ENCODE data around the gene CT45A3.
"Not testable (repeated sequence)": the region's sequence is repeated elsewhere in the genome, so short reads cannot be mapped to it uniquely, and the experiment has no call there.

Gene CT45A3, protein sequence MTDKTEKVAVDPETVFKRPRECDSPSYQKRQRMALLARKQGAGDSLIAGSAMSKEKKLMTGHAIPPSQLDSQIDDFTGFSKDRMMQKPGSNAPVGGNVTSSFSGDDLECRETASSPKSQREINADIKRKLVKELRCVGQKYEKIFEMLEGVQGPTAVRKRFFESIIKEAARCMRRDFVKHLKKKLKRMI

DNA sequence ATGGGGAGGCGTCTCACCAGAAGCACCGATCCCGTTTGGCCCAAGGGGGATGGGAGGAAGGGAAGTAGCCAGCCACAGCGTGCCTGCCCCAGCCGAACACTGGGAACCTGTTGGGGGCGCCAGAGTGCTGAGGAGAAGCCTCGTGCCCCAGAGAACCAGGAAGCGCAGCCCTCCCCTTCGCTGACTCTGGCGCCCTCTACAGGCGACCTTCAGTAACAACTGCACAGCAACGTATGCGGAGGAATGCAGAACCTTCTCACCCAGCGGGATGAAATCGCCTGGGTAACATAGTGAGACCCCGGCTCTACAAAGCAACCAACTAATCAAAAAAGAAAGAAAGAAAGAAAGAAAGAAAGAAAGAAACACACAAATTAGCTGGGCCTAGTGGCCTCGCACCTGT lies at the start of gene CT45A3:
Gene CT45A3, minus strand, starts transcription at position 101 of the 400 bp plus-strand sequence. CDS start 3,747 bp downstream, outside the sequence.
- H2AFZ ChIP-seq (ENCODE audit: low read length, unreplicated experiment); H3K27me3 ChIP-seq (ENCODE audit: insufficient read depth, low read length); H3K4me1 ChIP-seq (ENCODE audit: control insufficient read depth, insufficient read depth, low read length, unreplicated experiment); H3K27ac ChIP-seq (ENCODE audit: low read depth, low read length); H3K4me3 ChIP-seq (ENCODE audit: low read depth, low read length); H3K79me2 ChIP-seq (ENCODE audit: control insufficient read depth, insufficient read depth, low read length, unreplicated experiment); H3K36me3 ChIP-seq (ENCODE audit: insufficient read depth, low read length): not testable (repeated sequence)

DNA sequence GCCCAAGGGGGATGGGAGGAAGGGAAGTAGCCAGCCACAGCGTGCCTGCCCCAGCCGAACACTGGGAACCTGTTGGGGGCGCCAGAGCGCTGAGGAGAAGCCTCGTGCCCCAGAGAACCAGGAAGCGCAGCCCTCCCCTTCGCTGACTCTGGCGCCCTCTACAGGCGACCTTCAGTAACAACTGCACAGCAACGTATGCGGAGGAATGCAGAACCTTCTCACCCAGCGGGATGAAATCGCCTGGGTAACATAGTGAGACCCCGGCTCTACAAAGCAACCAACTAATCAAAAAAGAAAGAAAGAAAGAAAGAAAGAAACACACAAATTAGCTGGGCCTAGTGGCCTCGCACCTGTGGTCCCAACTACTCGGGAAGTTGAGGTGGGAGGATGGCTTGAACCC lies 34.7 kb upstream of the CT45A3 start, which contains the start of gene CT45A6:
Gene CT45A6, minus strand, starts transcription at position 101 of the 400 bp plus-strand sequence. CDS start 3,794 bp downstream, outside the sequence.
- H3K4me3 ChIP-seq (ENCODE audit: low read depth, low read length); H2AFZ ChIP-seq (ENCODE audit: low read length, unreplicated experiment); H3K36me3 ChIP-seq (ENCODE audit: insufficient read depth, low read length); H3K79me2 ChIP-seq (ENCODE audit: control insufficient read depth, insufficient read depth, low read length, unreplicated experiment); H3K27ac ChIP-seq (ENCODE audit: low read depth, low read length); H3K27me3 ChIP-seq (ENCODE audit: insufficient read depth, low read length); H3K4me1 ChIP-seq (ENCODE audit: control insufficient read depth, insufficient read depth, low read length, unreplicated experiment): not testable (repeated sequence)

DNA sequence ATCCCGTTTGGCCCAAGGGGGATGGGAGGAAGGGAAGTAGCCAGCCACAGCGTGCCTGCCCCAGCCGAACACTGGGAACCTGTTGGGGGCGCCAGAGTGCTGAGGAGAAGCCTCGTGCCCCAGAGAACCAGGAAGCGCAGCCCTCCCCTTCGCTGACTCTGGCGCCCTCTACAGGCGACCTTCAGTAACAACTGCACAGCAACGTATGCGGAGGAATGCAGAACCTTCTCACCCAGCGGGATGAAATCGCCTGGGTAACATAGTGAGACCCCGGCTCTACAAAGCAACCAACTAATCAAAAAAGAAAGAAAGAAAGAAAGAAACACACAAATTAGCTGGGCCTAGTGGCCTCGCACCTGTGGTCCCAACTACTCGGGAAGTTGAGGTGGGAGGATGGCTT lies 17.4 kb upstream of the CT45A3 start, which contains the start of gene CT45A5:
Gene CT45A5, minus strand, starts transcription at position 101 of the 400 bp plus-strand sequence. CDS start 3,774 bp downstream, outside the sequence.
- not testable (repeated sequence) for H3K27me3 ChIP-seq (ENCODE audit: insufficient read depth, low read length); H3K4me1 ChIP-seq (ENCODE audit: control insufficient read depth, insufficient read depth, low read length, unreplicated experiment); H2AFZ ChIP-seq (ENCODE audit: low read length, unreplicated experiment); H3K4me3 ChIP-seq (ENCODE audit: low read depth, low read length); H3K27ac ChIP-seq (ENCODE audit: low read depth, low read length); H3K79me2 ChIP-seq (ENCODE audit: control insufficient read depth, insufficient read depth, low read length, unreplicated experiment); H3K36me3 ChIP-seq (ENCODE audit: insufficient read depth, low read length)

DNA sequence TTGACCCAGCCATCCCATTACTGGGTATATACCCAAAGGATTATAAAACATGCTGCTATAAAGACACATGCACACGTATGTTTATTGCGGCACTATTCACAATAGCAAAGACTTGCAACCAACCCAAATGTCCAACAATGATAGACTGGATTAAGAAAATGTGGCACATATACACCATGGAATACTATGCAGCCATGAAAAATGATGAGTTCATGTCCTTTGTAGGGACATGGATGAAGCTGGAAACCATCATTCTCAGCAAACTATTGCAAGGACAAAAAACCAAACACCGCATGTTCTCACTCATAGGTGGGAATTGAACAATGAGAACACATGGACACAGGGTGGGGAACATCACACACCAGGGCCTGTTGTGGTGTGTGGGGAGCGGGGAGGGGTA lies 23.3 kb downstream of the CT45A3 start:
- H2AFZ ChIP-seq (ENCODE audit: low read length, unreplicated experiment); H3K27me3 ChIP-seq (ENCODE audit: insufficient read depth, low read length); H3K4me3 ChIP-seq (ENCODE audit: low read depth, low read length); H3K36me3 ChIP-seq (ENCODE audit: insufficient read depth, low read length); H3K4me1 ChIP-seq (ENCODE audit: control insufficient read depth, insufficient read depth, low read length, unreplicated experiment); H3K27ac ChIP-seq (ENCODE audit: low read depth, low read length); H3K79me2 ChIP-seq (ENCODE audit: control insufficient read depth, insufficient read depth, low read length, unreplicated experiment): not testable (repeated sequence)

DNA sequence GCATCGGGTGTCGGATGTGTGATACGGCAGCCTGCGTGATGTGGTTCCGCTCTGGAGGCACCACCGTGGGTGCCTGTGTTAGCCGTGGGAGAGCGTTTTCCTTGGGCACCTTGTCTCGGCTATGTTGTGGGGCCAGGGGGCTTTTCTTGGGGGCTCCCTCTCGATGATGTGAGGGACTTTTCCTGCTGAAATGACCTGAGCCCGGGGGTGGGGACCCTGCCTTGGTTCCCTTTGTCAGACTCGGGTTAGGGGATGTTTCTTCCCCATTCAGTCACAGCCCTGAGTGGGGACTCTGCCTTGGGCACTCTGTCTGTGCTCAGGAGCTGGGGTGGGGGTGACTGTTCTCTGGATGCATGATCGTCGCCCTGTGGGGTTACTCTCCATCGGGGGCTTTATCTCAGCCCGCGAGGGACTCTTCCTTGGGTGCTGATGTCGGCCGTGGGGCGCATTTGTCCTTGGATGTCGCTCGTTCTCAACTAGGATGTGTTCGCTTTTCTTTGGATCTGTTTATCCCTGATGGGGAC lies 26.7 kb downstream of the CT45A3 start:
- H3K36me3 ChIP-seq (ENCODE audit: insufficient read depth, low read length): no peaks in the 10 kb centered on the region
- no peak overlapping the region for H3K27ac ChIP-seq (ENCODE audit: low read depth, low read length)
- no peak overlapping the region for H2AFZ ChIP-seq (ENCODE audit: low read length, unreplicated experiment)
- no peaks in the 10 kb centered on the region for H3K79me2 ChIP-seq (ENCODE audit: control insufficient read depth, insufficient read depth, low read length, unreplicated experiment)
- no peak overlapping the region for H3K4me3 ChIP-seq (ENCODE audit: low read depth, low read length)
- no peaks in the 10 kb centered on the region for H3K27me3 ChIP-seq (ENCODE audit: insufficient read depth, low read length)
- no peaks in the 10 kb centered on the region for H3K4me1 ChIP-seq (ENCODE audit: control insufficient read depth, insufficient read depth, low read length, unreplicated experiment)

DNA sequence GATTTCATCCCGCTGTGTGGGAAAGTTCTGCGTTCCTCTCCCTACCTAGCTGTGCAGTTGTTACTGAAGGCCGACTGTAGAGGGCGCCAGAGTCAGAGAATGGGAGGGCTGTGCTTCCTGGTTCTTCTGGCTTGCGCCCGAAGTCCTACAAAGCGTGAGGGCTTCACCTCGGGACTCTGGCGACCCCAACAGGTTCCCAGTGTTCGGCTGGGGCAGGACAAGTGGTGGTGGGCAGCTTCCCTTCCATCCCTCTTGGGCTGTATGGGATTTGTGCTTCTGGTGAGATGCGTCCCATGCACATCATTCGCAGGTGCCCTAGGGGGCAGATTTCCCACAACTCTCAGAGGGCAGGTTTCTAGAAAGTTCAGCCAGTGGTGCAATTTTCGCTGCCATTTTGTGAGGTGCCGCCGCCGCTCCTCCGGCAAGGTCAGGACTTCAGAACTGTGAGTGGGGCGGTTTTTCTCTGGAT lies 27.3 kb downstream of the CT45A3 start:
- no peak overlapping the region for H2AFZ ChIP-seq (ENCODE audit: low read length, unreplicated experiment)
- no peak overlapping the region for H3K4me3 ChIP-seq (ENCODE audit: low read depth, low read length)
- no peak overlapping the region for H3K27ac ChIP-seq (ENCODE audit: low read depth, low read length)

DNA sequence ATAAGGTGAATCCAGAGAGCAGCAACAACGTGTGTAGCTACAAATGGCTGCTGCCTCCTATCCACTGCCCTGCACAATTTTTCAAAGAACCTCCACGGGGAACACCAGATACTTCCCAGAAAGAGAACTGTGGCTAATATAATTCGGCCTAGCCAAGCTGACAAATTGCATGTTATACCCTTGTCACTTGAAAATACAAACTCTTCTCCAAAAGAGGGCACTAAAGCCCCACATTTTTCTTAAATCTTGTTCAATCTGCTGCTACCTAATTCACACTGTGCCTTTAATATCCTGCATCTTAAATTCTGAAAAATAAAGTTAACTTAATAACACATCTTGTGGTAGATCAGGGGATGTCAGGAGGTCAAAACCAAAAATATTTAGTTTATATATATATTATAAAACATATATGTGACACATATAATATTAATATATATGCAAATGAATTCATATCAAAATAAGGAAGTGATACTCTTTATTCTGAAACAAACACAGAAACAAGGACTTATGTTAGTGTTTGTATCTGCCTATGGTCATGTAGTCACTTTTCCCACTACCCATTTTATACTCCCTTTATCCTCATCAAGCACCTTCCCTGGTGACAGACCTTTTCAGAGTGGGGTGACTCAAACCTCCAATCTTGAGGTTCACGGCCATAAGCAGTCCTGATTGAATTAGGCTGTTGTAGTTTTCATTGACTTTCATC lies 30.5 kb downstream of the CT45A3 start:
- Histone ChIP-seq H2AFZ (ENCODE audit: low read length, unreplicated experiment) (no peak overlapping the region), H3K4me1 (ENCODE audit: control insufficient read depth, insufficient read depth, low read length, unreplicated experiment) (no peaks in the 10 kb centered on the region), H3K27me3 (ENCODE audit: insufficient read depth, low read length) (no peaks in the 10 kb centered on the region), H3K36me3 (ENCODE audit: insufficient read depth, low read length) (no peaks in the 10 kb centered on the region), H3K4me3 (ENCODE audit: low read depth, low read length) (no peak overlapping the region), H3K79me2 (ENCODE audit: control insufficient read depth, insufficient read depth, low read length, unreplicated experiment) (no peaks in the 10 kb centered on the region), H3K27ac (ENCODE audit: low read depth, low read length) (no peak overlapping the region)

More for the DNA sequence above, 27.3 kb downstream of the CT45A3 start:
- no peaks in the 10 kb centered on the region for H3K79me2 ChIP-seq (ENCODE audit: control insufficient read depth, insufficient read depth, low read length, unreplicated experiment)
- H3K4me1 ChIP-seq (ENCODE audit: control insufficient read depth, insufficient read depth, low read length, unreplicated experiment): no peaks in the 10 kb centered on the region
- no peaks in the 10 kb centered on the region for H3K27me3 ChIP-seq (ENCODE audit: insufficient read depth, low read length)
- H3K36me3 ChIP-seq (ENCODE audit: insufficient read depth, low read length): no peaks in the 10 kb centered on the region

DNA sequence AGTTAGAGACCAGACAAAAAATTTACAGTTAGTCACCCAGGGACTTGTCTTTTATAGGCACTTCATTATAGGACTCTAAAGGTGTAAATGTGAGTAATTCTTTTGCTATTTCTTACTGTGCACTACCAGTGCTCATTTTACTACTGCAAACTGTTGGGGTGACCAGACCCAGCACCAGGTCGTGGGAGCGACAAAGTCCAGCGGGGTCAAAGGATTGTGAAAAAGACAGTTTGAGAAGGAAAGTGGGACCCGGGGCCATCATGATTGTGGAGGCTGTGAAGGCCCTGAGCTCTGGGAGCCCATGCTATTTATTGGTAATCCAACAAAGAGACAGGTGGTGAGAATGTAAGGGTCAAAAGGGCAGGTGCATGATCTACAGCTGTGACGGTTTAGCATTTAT lies 33.3 kb downstream of the CT45A3 start:
- not testable (repeated sequence) for H3K79me2 ChIP-seq (ENCODE audit: control insufficient read depth, insufficient read depth, low read length, unreplicated experiment); H3K27me3 ChIP-seq (ENCODE audit: insufficient read depth, low read length); H3K27ac ChIP-seq (ENCODE audit: low read depth, low read length); H3K36me3 ChIP-seq (ENCODE audit: insufficient read depth, low read length); H2AFZ ChIP-seq (ENCODE audit: low read length, unreplicated experiment); H3K4me1 ChIP-seq (ENCODE audit: control insufficient read depth, insufficient read depth, low read length, unreplicated experiment); H3K4me3 ChIP-seq (ENCODE audit: low read depth, low read length)

DNA sequence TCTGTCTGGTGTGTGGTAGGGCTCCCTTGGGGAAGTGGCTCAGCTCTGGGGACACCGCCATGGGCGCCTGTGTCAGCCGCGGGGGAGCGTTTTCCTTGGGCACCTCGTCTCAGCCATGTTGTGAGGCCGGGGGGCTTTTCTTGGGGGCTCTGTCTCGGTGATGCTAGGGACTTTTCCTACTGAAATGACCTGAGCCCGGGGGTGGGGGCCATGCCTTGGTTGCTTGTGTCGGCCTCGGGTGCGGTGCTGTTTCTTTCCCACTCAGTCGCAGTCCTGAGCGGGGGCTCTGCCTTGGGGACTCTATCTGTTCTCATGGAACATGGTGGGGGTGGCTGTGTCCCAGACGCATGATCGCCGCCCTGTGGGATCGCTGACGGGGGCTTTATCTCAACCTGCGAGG lies 54.2 kb downstream of the CT45A3 start:
- Histone ChIP-seq H3K36me3 (ENCODE audit: insufficient read depth, low read length) (no peaks in the 10 kb centered on the region), H3K4me3 (ENCODE audit: low read depth, low read length) (no peak overlapping the region), H3K27ac (ENCODE audit: low read depth, low read length) (no peak overlapping the region), H2AFZ (ENCODE audit: low read length, unreplicated experiment) (no peak overlapping the region), H3K4me1 (ENCODE audit: control insufficient read depth, insufficient read depth, low read length, unreplicated experiment) (no peaks in the 10 kb centered on the region), H3K79me2 (ENCODE audit: control insufficient read depth, insufficient read depth, low read length, unreplicated experiment) (no peaks in the 10 kb centered on the region), H3K27me3 (ENCODE audit: insufficient read depth, low read length) (no peaks in the 10 kb centered on the region)

DNA sequence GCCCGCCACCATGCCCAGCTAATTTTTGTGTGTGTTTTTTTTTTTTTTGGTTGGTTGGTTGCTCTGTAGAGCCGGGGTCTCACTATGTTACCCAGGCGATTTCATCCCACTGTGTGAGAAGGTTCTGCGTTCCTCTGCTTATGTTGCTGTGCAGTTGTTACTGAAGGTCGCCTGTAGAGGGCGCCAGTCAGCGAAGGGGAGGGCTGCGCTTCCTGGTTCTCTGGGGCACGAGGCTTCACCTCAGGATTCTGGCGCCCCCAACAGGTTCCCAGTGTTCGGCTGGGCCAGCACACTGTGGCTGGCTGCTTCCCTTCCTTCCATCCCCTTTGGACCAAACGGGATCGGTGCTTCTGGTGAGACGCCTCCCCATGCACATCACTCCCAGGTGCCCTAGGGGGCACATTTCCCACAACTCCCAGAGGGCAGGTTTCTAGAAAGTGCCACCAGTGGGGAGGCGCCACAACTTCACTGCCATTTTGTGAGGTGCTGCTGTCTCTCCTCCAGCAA lies 54.8 kb downstream of the CT45A3 start, which contains the start of gene CT45A1:
Gene CT45A1, plus strand, starts transcription at position 457 of the 507 bp plus-strand sequence. CDS start 5,302 bp downstream, outside the sequence.
- not testable (repeated sequence) for H3K27me3 ChIP-seq (ENCODE audit: insufficient read depth, low read length); H3K4me3 ChIP-seq (ENCODE audit: low read depth, low read length); H3K36me3 ChIP-seq (ENCODE audit: insufficient read depth, low read length); H3K4me1 ChIP-seq (ENCODE audit: control insufficient read depth, insufficient read depth, low read length, unreplicated experiment); H2AFZ ChIP-seq (ENCODE audit: low read length, unreplicated experiment); H3K79me2 ChIP-seq (ENCODE audit: control insufficient read depth, insufficient read depth, low read length, unreplicated experiment); H3K27ac ChIP-seq (ENCODE audit: low read depth, low read length)
